HL-60/S4 treated with retinoic acid at 250 ng/mL for 4 days and 3 days (cell line): ENCODE results near the gene CISD2.
"Not testable (repeated sequence)": the region's sequence is repeated elsewhere in the genome, so short reads cannot be mapped to it uniquely, and the experiment has no call there.

Source experiments
- in situ Hi-C: fragments of 300-500 bp; cut with MboI; formaldehyde crosslinking; loops from 2 replicates; pipeline ENCODE4 v1.7.0; 2022; ENCODE audit warnings: low sequenced_read_pairs

CISD2 gene

GRCh38 chr4:102901804-102902203 lies 33.0 kb downstream of the CISD2 start:
- in situ Hi-C loops: no loop called here

DNA sequence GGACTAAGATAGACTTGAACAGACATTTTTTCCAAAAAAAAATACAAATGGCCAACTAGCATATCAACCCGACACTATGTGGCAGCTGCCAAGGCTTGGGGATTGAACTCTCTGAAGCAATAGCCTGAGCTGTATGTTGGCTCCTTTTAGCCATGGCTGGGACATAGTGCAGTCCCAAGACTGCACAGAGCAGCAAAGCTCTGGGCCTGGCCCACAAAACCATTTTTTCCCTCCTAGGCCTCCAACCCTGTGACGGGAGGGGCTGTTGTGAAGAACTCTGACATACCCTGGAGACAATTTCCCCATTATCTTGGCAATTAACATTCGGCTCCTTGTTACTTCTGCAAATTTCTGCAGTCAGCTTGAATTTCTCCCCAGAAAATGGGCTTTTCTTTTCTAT lies 50.1 kb downstream of the CISD2 start:
- in situ Hi-C loops: no loop called here

GRCh38 chr4:102919697-102920096 lies 50.9 kb downstream of the CISD2 start:
- in situ Hi-C loops: not testable (repeated sequence)

GRCh38 chr4:102935716-102936115 lies 66.9 kb downstream of the CISD2 start:
- in situ Hi-C loops: no loop called here

DNA sequence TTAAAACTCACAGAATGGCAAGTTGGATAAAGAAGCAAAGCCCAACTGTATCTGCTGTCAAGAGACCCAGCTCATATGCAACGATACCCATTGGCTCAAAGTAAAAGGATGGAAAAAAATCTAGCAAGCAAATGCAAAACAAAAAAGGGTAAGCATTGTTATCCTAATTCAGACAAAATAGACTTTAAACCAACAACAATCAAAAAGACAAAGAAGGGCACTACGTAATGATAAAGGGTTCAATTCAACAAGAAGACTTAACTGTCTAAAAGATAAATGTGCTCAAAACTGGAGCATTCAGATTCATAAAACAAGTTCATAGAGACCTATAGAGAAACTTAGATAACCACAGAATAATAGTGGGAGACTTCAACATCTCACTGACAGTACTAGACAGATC lies 69.3 kb downstream of the CISD2 start:
- in situ Hi-C loops: not testable (repeated sequence)
